OCI-LY3 (cell line): ENCODE data around the gene IL17B.

ENCODE experiments used
- CTCF ChIP-seq: fragments of 200-600, 300-600 bp; sonication (generic); IDR thresholded peaks from 2 replicates; pipeline ENCODE4 v1.5.1; 2014; ENCODE audit warnings: antibody characterized with exemption, low read length, low read depth
- EZH2phosphoT487 ChIP-seq: fragments of 200-600 bp; shearing (Covaris generic); IDR thresholded peaks from 2 replicates; pipeline ENCODE4 v1.6.1; 2018; ENCODE audit warnings: antibody characterized with exemption, mixed run types, low read depth

DNA sequence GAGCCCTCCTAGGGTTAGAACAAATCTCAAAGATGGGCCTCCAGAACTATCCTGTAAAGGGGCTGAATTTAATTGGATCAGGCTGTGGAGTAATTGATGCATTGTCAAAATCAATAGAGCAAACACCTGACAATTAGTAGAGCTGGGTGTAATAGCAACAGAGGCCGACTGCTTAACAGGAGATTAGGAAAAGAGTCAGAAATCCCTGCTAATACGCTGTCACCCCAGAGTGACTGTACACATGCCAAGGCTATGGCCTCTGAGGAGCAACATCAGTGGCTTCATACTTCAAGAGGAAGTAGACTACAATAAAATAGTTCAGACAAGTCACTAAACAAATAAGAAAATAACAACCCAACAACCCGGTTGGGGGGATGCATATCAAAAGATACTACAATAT lies 52.5 kb downstream of the IL17B start:
- TF ChIP-seq CTCF (no peak), EZH2phosphoT487 (no peak)
